Uterus (tissue), 2 donors: Measurements from ENCODE around the gene SNAP47.

ENCODE experiments used
- CTCF ChIP-seq, 4 experiments: fragments of 200-600 bp in 2 of 4; fragments of 450-650 bp in 2 of 4; sonication (generic) in 2 of 4; IDR thresholded peaks; one replicate each; pipeline ENCODE4 v1.5.1; 2016 to 2019; ENCODE audit warnings: antibody characterized with exemption in 4 of 4, mild to moderate bottlenecking in 2 of 4, moderate library complexity in 1 of 4
- POLR2A ChIP-seq, 2 donors: fragments of 450-650 bp; IDR thresholded peaks; one replicate each; pipeline ENCODE4 v1.6.1; 2016; ENCODE audit warnings: antibody characterized with exemption in 2 of 2, mild to moderate bottlenecking in 1 of 2, moderate library complexity in 1 of 2

- TF ChIP-seq CTCF (IDR thresholded peaks at IDR 0.05), result no peak
- no peak for TF ChIP-seq POLR2A (IDR thresholded peaks at IDR 0.05)
Observed at GRCh38 chr1:227797625-227798024, 62.4 kb downstream of the SNAP47 start.
